ENCODE results near the gene GATAD2B.

Gene GATAD2B

GRCh38 chr1:153880962-153881361, 41.8 kb downstream of the GATAD2B start:
- no peak for DNase-seq (ENCODE audit: low spot score)
- no peak for TF ChIP-seq CTCF (IDR thresholded peaks at IDR 0.05; ENCODE audit: extremely low read depth, missing control alignments)

- no peak for DNase-seq (ENCODE audit: low spot score)
- TF ChIP-seq CTCF (IDR thresholded peaks at IDR 0.05; ENCODE audit: extremely low read depth, missing control alignments): no peak
These were observed 42.7 kb downstream of the GATAD2B start for GRCh38 chr1:153880024-153880423.

- TF ChIP-seq CTCF (IDR thresholded peaks at IDR 0.05; ENCODE audit: extremely low read depth, missing control alignments): no peak
- DNase-seq (ENCODE audit: low spot score): no peak
These were observed 45.7 kb downstream of the GATAD2B start for GRCh38 chr1:153877112-153877511.

- no peak for DNase-seq (ENCODE audit: low spot score)
- no peak for TF ChIP-seq CTCF (IDR thresholded peaks at IDR 0.05; ENCODE audit: extremely low read depth, missing control alignments)
These were observed 49.8 kb downstream of the GATAD2B start for GRCh38 chr1:153872934-153873333.

- no peak for DNase-seq (ENCODE audit: low spot score)
- no peak for TF ChIP-seq CTCF (IDR thresholded peaks at IDR 0.05; ENCODE audit: extremely low read depth, missing control alignments)
These were observed 50.4 kb downstream of the GATAD2B start for GRCh38 chr1:153872331-153872730.

- DNase-seq (ENCODE audit: low spot score): no peak
- TF ChIP-seq CTCF (IDR thresholded peaks at IDR 0.05; ENCODE audit: extremely low read depth, missing control alignments): no peak
These were observed 53.3 kb downstream of the GATAD2B start for GRCh38 chr1:153869486-153869885.

DNA sequence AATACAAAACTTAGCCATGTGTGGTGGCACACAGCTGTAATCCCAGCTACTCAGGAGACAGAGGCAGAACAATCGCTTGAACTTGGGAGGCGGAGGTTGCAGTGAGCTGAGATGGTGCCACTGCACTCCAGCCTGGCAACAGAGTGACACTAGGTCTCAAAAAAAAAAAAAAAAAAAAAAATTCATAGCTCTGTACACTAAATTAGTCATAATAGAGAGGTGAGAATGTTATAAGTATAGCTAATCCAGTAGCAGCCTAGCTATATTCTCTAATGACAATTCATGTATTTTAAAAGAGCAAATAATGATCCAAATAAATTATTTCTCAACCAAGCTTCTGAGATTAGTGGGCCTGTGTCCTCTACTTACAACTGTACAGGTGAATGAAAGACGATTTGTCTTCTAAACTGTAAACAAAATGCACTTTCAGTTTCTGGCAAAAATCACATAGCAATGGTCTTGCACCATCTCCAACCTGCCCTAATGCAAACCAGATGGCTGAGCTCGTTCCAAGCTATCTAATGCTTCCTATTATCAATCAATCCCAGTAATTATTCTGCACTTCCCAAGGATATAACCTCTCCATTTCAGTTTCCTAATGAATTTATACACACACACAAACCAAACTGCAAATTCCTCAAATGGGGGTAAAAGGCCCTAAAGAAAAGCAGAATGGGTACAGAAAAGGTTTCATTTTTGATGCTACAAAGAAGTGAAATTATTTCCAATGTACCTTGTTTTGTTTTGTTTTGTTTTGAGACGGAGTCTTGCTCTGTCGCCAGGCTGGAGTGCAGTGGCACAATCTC, 56.5 kb downstream of the GATAD2B start:
- DNase-seq (ENCODE audit: low spot score): no peak
- no peak for TF ChIP-seq CTCF (IDR thresholded peaks at IDR 0.05; ENCODE audit: extremely low read depth, missing control alignments)
